IMR-90 (cell line): Measurements from ENCODE around the gene TTBK2. TPM values are rescaled to one million over a fixed set of nuclear protein-coding genes. Genes with fewer than 3 reads are reported as not detected.
A peak's percentile ranks its signal among the peaks of the same experiment; 100 is the strongest.

Source experiments
- ATAC-seq: fragments of 200-7000 bp; cut with Tn5 transposase; 2 replicates; pipeline ENCODE4 v1.9.1; 2020; ENCODE audit warnings: low read depth, mild to moderate bottlenecking, moderate library complexity
- BruUV-seq: library from RNA; stranded (reverse); fragments of 400-500 nt; replicated peaks from 2 replicates; lab custom pipeline; 2021; lab: Mats Ljungman, UMichigan
- CTCF ChIA-PET: fragments of 300-600 bp; formaldehyde crosslinking; extraction: SDS; loops from one replicate; lab custom pipeline; 2021; ENCODE audit warnings: antibody characterized with exemption; lab: Yijun Ruan, JAX
- POLR2A ChIA-PET: fragments of 300-600 bp; sonication (Branson Sonifier 250); formaldehyde crosslinking; loops from one replicate; lab custom pipeline; 2022; ENCODE audit warnings: antibody characterized with exemption; ENCODE audit not compliant: unreplicated experiment; lab: Charles Lee
- DNase-seq: peaks from one replicate; pipeline ENCODE4 v3.0.0; 2013
- H2AFZ ChIP-seq: replicated peaks from 2 replicates; pipeline ENCODE3; 2013; ENCODE audit warnings: low read length, mild to moderate bottlenecking; ENCODE audit not compliant: poor library complexity
- H2AK5ac ChIP-seq: 2 replicates; pipeline ENCODE4 v1.6.1; 2013; ENCODE audit warnings: low read depth, low read length, inconsistent platforms
- H2AK9ac ChIP-seq: replicated peaks from 2 replicates; pipeline ENCODE3; 2013; ENCODE audit warnings: mild to moderate bottlenecking, low read depth, low read length, moderate library complexity; ENCODE audit not compliant: poor library complexity
- H2BK120ac ChIP-seq: 2 replicates; pipeline ENCODE4 v1.6.1; 2013; ENCODE audit warnings: low read depth, low read length, inconsistent platforms
- H2BK15ac ChIP-seq: 3 replicates; pipeline ENCODE4 v1.6.1; 2013; ENCODE audit warnings: low read depth, low read length, inconsistent platforms
- H2BK20ac ChIP-seq: 2 replicates; pipeline ENCODE4 v1.6.1; 2013; ENCODE audit warnings: low read depth, mild to moderate bottlenecking, inconsistent platforms, low read length, moderate library complexity
- H2BK5ac ChIP-seq: 2 replicates; pipeline ENCODE4 v1.6.1; 2013; ENCODE audit warnings: mild to moderate bottlenecking, low read depth, low read length, inconsistent platforms; ENCODE audit not compliant: poor library complexity, severe bottlenecking
- H3K14ac ChIP-seq: replicated peaks from 2 replicates; pipeline ENCODE4 v1.6.1; 2013; ENCODE audit warnings: low read depth, low read length, inconsistent platforms
- H3K18ac ChIP-seq: 2 replicates; pipeline ENCODE4 v1.6.1; 2013; ENCODE audit warnings: low read depth, low read length, control low read depth
- H3K23ac ChIP-seq: 2 replicates; pipeline ENCODE4 v1.6.1; 2013; ENCODE audit warnings: low read depth, low read length, inconsistent platforms
- H3K27ac ChIP-seq: 2 replicates; pipeline ENCODE4 v1.5.1; 2013; ENCODE audit warnings: mild to moderate bottlenecking, control low read depth, low read length; ENCODE audit not compliant: insufficient read depth
- H3K27me3 ChIP-seq: 2 replicates; pipeline ENCODE4 v1.6.1; 2013; ENCODE audit warnings: low read length; ENCODE audit not compliant: control insufficient read depth, insufficient read depth
- H3K36me3 ChIP-seq: 2 replicates; pipeline ENCODE4 v1.6.1; 2013; ENCODE audit warnings: low read length, mixed read lengths; ENCODE audit not compliant: control insufficient read depth, insufficient read depth
- H3K4ac ChIP-seq: 2 replicates; pipeline ENCODE4 v1.6.1; 2013; ENCODE audit warnings: low read depth, low read length, inconsistent platforms
- H3K4me1 ChIP-seq: 2 replicates; pipeline ENCODE4 v1.6.1; 2013; ENCODE audit warnings: low read length, mixed read lengths; ENCODE audit not compliant: control insufficient read depth, insufficient read depth
- H3K4me2 ChIP-seq: 2 replicates; pipeline ENCODE4 v1.6.1; 2013; ENCODE audit warnings: low read depth, mild to moderate bottlenecking, control low read depth, low read length, moderate library complexity
- H3K4me3 ChIP-seq: 2 replicates; pipeline ENCODE4 v1.5.1; 2013; ENCODE audit warnings: low read depth, mild to moderate bottlenecking, control low read depth, low read length, moderate library complexity; ENCODE audit not compliant: insufficient read depth
- H3K56ac ChIP-seq: 2 replicates; pipeline ENCODE4 v1.6.1; 2013; ENCODE audit warnings: low read length, inconsistent platforms; ENCODE audit not compliant: insufficient read depth; ENCODE audit errors: extremely low read depth
- H3K79me1 ChIP-seq, 2 experiments: 2 replicates each; pipeline ENCODE4 v1.6.1; 2013; ENCODE audit warnings: low read length in 2 of 2, inconsistent platforms in 1 of 2, low read depth in 1 of 2
- H3K9ac ChIP-seq: 2 replicates; pipeline ENCODE4 v1.6.1; 2013; ENCODE audit warnings: low read depth, low read length, control low read depth
- H3K9me1 ChIP-seq: 2 replicates; pipeline ENCODE4 v1.6.1; 2013; ENCODE audit warnings: low read length, inconsistent platforms; ENCODE audit not compliant: insufficient read depth
- H3K9me3 ChIP-seq: 2 replicates; pipeline ENCODE4 v1.6.1; 2013; ENCODE audit warnings: low read length; ENCODE audit not compliant: control insufficient read depth, insufficient read depth
- H4K20me1 ChIP-seq: 2 replicates; pipeline ENCODE4 v1.6.1; 2013; ENCODE audit warnings: low read length, inconsistent platforms; ENCODE audit not compliant: insufficient read depth
- H4K5ac ChIP-seq: 2 replicates; pipeline ENCODE4 v1.6.1; 2013; ENCODE audit warnings: mild to moderate bottlenecking, low read depth, low read length, control low read depth
- H4K8ac ChIP-seq, 2 experiments: 2 replicates each; pipeline ENCODE4 v1.6.1; 2013; ENCODE audit warnings: low read depth in 2 of 2, low read length in 2 of 2, control low read depth in 1 of 2, inconsistent platforms in 1 of 2
- H4K91ac ChIP-seq: 2 replicates; pipeline ENCODE4 v1.6.1; 2013; ENCODE audit warnings: low read depth, low read length, inconsistent platforms; ENCODE audit not compliant: insufficient read depth
- ELK1 ChIP-seq: fragments of 150-350 bp; IDR thresholded peaks from 2 replicates; pipeline ENCODE4 v1.6.1; 2016; ENCODE audit warnings: low read depth, mild to moderate bottlenecking, low read length, moderate library complexity, borderline replicate concordance
- MAZ ChIP-seq: IDR thresholded peaks from 2 replicates; pipeline ENCODE4 v1.6.1; 2012; ENCODE audit warnings: low read depth, mild to moderate bottlenecking, low read length, improper control_type of control experiment, moderate library complexity, borderline replicate concordance
- NFE2L2 ChIP-seq: fragments of 150-350 bp; IDR thresholded peaks from 2 replicates; pipeline ENCODE4 v1.6.1; 2016; ENCODE audit warnings: low read depth, mild to moderate bottlenecking, low read length
- RAD21 ChIP-seq: IDR thresholded peaks from 2 replicates; pipeline ENCODE4 v1.6.1; 2012; ENCODE audit warnings: low read length, improper control_type of control experiment
- RFX5 ChIP-seq: IDR thresholded peaks from 2 replicates; pipeline ENCODE4 v1.8.0; 2012; ENCODE audit warnings: low read depth, mild to moderate bottlenecking, low read length, moderate library complexity
- USF2 ChIP-seq: fragments of 150-350 bp; IDR thresholded peaks from 2 replicates; pipeline ENCODE4 v1.6.1; 2017; ENCODE audit warnings: mild to moderate bottlenecking, antibody characterized with exemption, low read length, low read depth
- WGBS, 2 experiments: methylation state at CpG; one replicate each; pipeline versions ENCODE4 v1.1.5 to v1.1.7; 2013; ENCODE audit warnings: missing lambda C conversion rate in 2 of 2; ENCODE audit not compliant: insufficient read length in 1 of 2; ENCODE audit errors: extremely low coverage in 2 of 2; 5-methylcytosine and 5-hydroxymethylcytosine counted together
- dilution Hi-C: fragments of 300-500 bp; cut with HindIII; formaldehyde crosslinking; loops from one replicate; pipeline ENCODE4 v1.14.3; 2018; ENCODE audit warnings: low sequenced_read_pairs; ENCODE audit not compliant: unreplicated experiment
- in situ Hi-C: fragments of 300-500 bp; cut with MboI; formaldehyde crosslinking; loops from 3 replicates; pipeline ENCODE4 v1.14.3; 2019; ENCODE audit warnings: low sequenced_read_pairs, inconsistent platforms, mixed read lengths
- intact Hi-C: fragments of 100-400 bp; cut with micrococcal nuclease; formaldehyde crosslinking; loops from 2 replicates; pipeline ENCODE4 v1.10.0; 2022
- polyA plus RNA-seq, 3 experiments: library from polyadenylated mRNA; depleted of rRNA; stranded (reverse); fragments of >200 nt; gene quantifications; 2 replicates each; pipeline ENCODE4 v1.2.3, GENCODE V29; 2012; ENCODE audit warnings: low replicate concordance in 1 of 3
- total RNA-seq: library from RNA; depleted of rRNA; stranded (reverse); fragments of >200 nt; gene quantifications from 2 replicates; pipeline ENCODE4 v1.2.3, GENCODE V29; 2012

TTBK2 gene
- total and polyA plus RNA-seq, 2 of the 4 experiments (the other 2 are of a cell fraction) = 2.4 to 3.2 TPM

DNA sequence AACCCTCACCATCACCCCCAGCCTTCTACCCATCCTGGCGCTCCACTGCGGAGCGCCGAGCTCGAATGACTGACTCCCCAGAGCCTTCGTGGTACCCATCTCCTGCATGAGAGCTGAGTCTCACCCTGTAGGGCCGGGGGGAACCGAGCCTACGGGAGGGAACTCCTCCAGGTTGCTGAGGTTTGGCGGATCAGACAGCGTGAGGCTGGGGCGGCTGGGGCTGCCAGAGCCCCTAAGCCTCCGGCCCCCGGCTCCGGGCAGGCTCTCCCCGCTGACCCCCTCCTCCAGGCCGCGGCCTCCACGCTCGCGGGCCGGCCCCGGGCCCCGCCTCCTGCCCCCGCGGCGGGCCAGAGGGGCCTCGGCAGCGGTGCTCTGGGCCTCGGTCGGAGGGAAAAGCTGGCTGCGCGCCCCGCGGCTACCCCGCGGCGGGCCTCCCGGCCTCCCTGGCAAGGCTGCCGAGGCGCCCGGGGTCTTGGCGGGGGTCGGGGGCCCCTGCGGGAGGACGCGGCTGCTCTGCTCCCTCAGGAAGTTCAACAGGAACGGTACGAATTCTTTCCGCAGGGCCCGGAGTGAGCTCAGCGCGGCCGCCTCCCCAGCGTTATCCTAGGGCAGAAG lies 184.3 kb downstream of the TTBK2 start:
- no peak for DNase-seq
- H3K36me3 ChIP-seq = peaks cover 36% of the 10 kb centered on the region
- no TSS peak for BruUV-seq
- H3K27me3 ChIP-seq = no peaks in the 10 kb centered on the region
- peak overlapping the region; percentile 89 for H3K9ac ChIP-seq
- peak overlapping the region; percentile 80; the same call in 1 of the 2 replicates for H3K4ac ChIP-seq
- peak overlapping the region; percentile 68 to 90; a peak in 2 of 4 replicates for H4K8ac ChIP-seq
- TF ChIP-seq NFE2L2 = no peak
- TF ChIP-seq MAZ = 0 out of 2 replicates have a peak, but pooled peaks have one; percentile 26
- no peak for TF ChIP-seq RFX5
- TF ChIP-seq USF2 = no peak
- no peak for TF ChIP-seq ELK1
- no peak for TF ChIP-seq RAD21
- ATAC-seq = peak; percentile 54
- POLR2A ChIA-PET = interaction anchor here (0.5 kb wide), 1 partner anchor 438 kb away, joined by 5 read pairs; no protein-coding TSS in a partner anchor
- CTCF ChIA-PET = interaction anchor here (1.4 kb wide), 1 partner anchor 190 kb away, joined by 5 read pairs; no protein-coding TSS in a partner anchor
- peak overlapping the region; percentile 100 for H2AFZ ChIP-seq
- WGBS, 2 experiments = 0% methylated on average over 15 of the region's 55 CpGs; no CpG with 5 or more reads in 1 of the 2 experiments
- dilution Hi-C loops (no loop called here), in situ Hi-C loops (no loop called here), intact Hi-C loops (loop anchor here (1.0 kb wide), 1 partner anchor 190 kb away; no protein-coding TSS in a partner anchor)
- peak overlapping the region; percentile 95 for H2AK9ac ChIP-seq
- H2BK5ac ChIP-seq = peak overlapping the region; percentile 79
- H3K79me1 ChIP-seq = peaks cover 20 to 24% of the 10 kb centered on the region in 2 experiments
- peaks cover 8% of the 10 kb centered on the region for H3K4me1 ChIP-seq
- no peak overlapping the region for H4K5ac ChIP-seq
- H4K20me1 ChIP-seq = peaks cover 11% of the 10 kb centered on the region
- no peak overlapping the region for H2BK15ac ChIP-seq
- peak overlapping the region; percentile 73 for H3K4me2 ChIP-seq
- H3K14ac ChIP-seq = peak overlapping the region; percentile 2; the same call in 1 of the 2 replicates
- H3K56ac ChIP-seq = no peak overlapping the region
- peak overlapping the region; percentile 96; the same call in 1 of the 2 replicates for H3K23ac ChIP-seq
- H4K91ac ChIP-seq = no peak overlapping the region
- H2AK5ac ChIP-seq = peak overlapping the region; percentile 43; the same call in 1 of the 2 replicates
- H2BK120ac ChIP-seq = no peak overlapping the region
- H2BK20ac ChIP-seq = no peak overlapping the region
- no peak overlapping the region for H3K18ac ChIP-seq
- peaks cover 11% of the 10 kb centered on the region; the same call in 1 of the 2 replicates for H3K9me1 ChIP-seq
- peak overlapping the region; percentile 80 for H3K27ac ChIP-seq
- no peaks in the 10 kb centered on the region for H3K9me3 ChIP-seq
- peak overlapping the region; percentile 90 for H3K4me3 ChIP-seq
